DLD1 (cell line): Measurements from ENCODE around the gene TMOD4.

Source experiments
- in situ Hi-C: cut with HindIII; loops from 2 replicates; pipeline ENCODE4 v1.10.0; 2017; ENCODE audit warnings: low sequenced_read_pairs

Gene TMOD4

GRCh38 chr1:151176514-151177045 lies 799 bp upstream of the TMOD4 start:
- in situ Hi-C loops = no loop called here

DNA sequence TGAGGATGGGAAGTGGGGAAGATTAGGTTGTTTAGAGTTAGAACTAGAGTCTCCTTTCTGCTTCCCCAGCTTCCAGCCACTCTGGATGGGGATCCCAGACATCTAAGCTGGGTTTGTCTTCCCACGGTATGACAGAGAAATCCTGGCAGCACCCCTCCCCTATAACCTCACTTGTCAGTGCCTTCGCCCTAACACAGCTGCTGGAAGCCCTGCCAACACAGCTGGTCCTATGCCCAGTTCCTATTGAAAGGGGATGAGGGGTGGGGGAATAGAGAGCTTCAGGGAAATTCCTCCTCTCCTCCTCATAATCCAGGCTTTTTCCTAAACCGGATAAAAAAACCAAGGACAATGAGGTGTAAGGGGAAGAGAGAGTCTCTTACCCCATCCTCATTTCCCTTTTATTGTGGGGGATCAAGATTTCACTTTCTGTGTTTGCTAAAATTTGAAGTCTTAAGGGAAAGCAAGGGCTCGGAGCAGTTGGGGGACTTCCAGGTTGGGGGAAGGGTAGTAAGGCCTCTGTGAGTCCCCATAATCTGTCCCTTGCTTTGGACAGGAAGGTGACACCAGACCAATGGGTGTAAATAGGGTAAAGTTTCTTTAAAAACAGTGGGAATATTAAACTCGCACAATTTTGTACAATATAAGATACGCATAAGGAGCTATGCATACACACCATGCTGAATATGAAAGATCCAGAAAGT lies 590 bp downstream of the TMOD4 start:
- in situ Hi-C loops = no loop called here

DNA sequence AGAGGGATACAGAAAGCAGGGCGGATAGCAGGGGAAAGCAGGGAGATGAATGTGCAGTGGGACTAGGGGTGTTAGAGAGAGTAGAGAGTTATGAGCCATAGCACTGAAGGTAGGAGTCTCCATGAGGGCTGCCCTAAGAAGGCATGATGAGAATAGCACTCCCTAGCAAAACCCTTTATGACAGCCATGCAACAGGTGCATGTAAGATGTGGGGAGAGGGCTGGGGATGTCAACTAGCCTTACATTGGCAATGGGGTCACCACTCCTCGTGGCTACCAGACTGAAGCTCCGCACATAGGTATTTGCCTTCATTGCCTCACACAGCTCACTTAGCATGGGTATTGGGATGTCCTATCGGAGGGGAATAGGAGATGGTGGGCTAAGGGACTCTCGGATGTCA lies 4.6 kb downstream of the TMOD4 start:
- in situ Hi-C loops = no loop called here

DNA sequence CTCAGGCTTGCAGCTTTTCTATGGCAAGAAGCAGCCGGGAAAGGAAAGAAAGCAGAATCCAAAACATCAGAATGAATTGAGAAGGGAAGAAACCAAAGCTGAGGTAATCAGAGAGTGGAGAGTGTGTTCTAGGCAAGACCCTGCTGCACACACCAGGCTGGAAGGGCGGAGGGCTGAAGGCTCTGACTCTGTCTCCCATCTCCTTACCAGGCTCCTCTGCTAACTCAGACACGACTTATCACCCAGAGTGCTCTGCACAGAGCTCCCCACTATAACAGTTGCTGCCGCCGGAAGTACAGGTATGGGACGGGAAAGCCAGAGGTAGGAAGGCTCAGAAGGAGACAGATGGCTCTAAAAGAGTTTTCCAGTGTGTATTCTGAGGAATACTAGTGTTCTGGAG lies 8.7 kb downstream of the TMOD4 start:
- in situ Hi-C loops = no loop called here

DNA sequence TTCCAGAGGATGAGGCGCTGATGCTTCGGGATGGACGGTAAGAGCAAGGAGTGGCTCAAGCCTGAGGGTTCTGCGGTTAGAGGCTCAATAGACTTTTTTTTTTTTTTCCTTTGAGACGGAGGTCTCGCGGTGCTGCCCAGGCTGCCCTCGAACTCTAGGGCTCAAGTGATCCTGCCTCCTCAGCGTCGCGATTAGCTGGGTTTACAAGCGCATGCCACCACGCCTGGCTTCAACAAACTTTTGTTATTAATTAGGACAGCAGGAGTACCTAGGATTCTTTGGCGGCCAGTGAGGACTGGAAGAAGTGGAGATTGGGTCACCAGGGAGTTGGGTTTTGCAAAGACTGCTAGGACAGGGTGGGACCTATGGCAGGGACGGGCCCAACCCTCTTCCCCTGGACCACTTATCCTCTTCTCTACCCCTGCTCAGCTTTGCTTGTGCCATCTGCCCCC lies 9.2 kb downstream of the TMOD4 start:
- in situ Hi-C loops = no loop called here

GRCh38 chr1:151165738-151166504 lies 9.9 kb downstream of the TMOD4 start, which contains the start of the genes LYSMD1 and SCNM1:
Gene LYSMD1 (minus strand): TSS chr1:151165902. CDS start chr1:151165258, 644 bp downstream.
Gene SCNM1 (plus strand): TSS chr1:151166144. CDS start chr1:151166153, 9 bp downstream.
- in situ Hi-C loops = no loop called here

DNA sequence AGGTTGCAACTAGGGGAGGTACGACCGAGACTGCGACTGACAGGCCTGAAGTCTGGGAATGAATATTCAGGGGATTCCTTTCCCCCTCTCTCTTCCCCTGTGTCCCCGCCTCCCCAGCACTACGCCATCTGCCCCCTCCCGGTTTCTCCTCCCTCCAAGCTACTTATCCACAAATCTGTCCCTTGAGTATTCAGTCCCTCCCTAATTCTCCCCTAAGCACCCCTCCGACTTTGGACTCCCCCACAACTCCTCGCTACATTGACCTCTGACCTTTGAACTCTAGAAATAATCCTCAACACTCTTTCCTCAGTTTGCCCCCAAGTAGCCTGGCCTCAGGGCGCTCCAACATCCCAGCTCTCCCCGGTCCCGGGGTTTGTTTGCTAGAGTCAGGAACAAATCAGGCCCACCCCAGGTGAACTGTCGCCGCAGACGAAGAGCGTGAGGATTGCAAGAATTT lies 10.5 kb downstream of the TMOD4 start:
- in situ Hi-C loops = no loop called here

DNA sequence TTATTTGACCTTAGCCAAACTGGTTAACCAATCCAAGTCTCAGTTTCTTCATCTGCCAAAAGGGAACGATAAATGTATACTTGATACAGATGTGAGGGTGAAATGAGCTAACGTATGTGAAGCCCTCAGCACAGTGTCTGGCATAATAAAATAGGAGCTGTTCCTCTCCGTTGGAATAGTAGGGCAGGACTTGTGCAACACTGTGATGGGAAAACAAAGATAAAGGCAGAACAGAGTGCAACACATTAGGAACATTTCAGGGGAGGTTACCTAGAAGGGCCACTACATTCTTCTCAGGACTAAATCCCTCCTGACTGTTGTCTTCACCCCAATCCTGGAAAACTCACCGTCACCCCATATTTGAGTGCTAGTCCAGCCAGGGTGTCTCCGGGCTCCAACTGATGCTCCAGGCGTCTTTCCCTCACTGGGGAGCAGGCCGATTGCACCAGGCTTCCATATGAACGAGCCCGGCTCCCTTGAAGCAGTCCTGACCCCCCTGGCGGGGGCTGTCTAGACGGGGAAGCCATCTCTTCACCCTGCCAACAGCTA lies 11.0 kb downstream of the TMOD4 start:
- in situ Hi-C loops = no loop called here

DNA sequence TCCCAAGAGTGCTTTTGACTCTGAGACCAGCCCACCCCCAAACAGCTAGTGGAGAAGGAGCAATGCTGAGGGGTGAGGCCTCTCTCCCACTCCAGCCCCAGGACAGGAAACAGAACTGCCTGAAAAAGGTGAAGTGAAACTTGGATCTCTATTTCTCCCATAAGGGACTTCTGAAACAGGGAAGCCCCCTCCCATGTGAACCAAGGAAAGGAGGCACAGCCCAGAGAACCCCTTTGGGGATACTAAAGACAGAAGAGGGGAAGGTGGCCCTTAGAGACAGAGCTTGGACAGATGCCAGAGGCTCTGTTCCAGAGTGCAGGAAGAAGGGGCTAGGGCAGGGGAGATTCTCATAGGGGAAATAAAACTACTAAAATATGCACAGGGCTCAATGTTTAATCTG lies 16.4 kb downstream of the TMOD4 start:
- in situ Hi-C loops = no loop called here

DNA sequence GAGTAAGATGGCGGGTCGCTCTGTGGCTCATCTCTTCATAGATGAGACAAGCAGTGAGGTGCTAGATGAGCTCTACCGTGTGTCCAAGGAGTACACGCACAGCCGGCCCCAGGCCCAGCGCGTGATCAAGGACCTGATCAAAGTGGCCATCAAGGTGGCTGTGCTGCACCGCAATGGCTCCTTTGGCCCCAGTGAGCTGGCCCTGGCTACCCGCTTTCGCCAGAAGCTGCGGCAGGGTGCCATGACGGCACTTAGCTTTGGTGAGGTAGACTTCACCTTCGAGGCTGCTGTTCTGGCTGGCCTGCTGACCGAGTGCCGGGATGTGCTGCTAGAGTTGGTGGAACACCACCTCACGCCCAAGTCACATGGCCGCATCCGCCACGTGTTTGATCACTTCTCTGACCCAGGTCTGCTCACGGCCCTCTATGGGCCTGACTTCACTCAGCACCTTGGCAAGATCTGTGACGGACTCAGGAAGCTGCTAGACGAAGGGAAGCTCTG lies 17.0 kb downstream of the TMOD4 start:
- in situ Hi-C loops = no loop called here

DNA sequence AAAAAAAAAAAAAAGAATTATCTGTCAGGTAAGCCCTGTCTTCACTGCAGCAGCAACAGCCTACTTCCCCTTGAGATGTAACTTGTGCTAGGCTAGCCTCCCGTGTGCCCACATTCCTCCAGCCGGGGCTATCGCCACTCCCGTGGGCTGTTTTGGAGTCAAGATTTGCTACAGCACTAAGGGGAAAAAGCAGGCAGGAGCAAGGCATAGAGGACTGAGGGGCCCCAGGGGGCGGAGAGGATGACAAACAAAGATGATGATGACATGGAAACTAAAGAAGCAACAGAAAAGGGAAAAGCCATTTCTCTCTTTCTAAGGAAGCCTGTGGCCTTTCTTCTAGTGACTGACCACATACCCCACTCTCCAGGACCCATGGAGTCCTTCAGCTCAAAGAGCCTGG lies 17.5 kb downstream of the TMOD4 start:
- in situ Hi-C loops = no loop called here

GRCh38 chr1:151157067-151157531 lies 18.7 kb downstream of the TMOD4 start:
- in situ Hi-C loops = no loop called here

DNA sequence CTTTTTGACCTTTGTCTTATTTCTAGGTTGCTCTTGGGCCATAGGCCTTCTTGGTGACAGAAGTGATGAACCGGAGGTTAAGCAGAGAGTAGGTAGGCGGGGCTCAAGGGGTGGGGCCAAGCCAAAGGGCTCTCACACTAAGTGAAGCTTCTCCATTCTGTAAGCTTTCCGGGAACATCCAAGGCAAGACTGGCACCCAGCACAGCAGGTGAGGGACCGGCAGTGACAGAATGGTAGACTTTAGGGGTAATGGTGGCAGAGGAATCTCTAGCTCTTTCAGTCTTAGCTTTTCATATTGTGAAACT lies 19.3 kb downstream of the TMOD4 start, which contains the start of gene TNFAIP8L2:
Gene TNFAIP8L2 (plus strand): TSS at position 135 of the 305 bp plus-strand sequence. CDS start 2,049 bp downstream, outside the sequence.
- in situ Hi-C loops = no loop called here

DNA sequence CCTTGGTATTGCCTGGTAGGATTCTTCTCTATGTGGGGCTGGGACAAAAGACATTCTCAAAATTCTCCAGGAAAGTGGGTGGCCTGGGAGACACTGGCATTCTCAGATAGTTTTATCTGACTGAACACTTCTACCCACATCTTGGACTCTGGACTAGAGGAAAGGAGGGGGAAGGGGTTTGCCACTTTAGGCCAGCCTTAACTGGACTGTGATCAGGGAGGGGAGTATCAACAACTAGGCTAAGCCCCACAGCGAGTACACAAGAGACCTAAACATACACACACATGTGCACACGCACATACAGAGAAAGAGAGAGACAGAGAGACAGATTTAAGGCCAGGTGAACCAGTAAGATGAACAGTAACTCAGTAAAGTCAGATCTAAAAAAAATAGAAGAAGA lies 28.1 kb downstream of the TMOD4 start:
- in situ Hi-C loops = no loop called here

DNA sequence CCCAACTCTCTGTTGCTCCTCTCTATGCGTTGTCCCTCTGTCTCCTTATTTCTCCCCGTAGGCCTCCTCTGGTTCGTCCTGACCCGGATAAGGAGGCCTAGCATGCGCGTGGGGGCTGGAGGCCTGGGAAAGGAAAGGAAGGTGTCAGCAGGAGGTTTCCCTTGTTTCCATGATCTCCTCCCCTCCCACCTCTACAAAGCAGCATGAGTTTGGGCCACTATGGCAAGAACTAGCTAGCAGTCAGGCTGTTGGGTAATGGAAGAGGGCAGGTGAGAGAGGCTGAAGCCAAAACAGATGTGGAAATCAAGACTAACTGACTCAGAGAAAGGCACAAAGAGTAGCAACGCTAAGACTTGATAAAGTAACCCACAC lies 28.7 kb downstream of the TMOD4 start:
- in situ Hi-C loops = no loop called here

DNA sequence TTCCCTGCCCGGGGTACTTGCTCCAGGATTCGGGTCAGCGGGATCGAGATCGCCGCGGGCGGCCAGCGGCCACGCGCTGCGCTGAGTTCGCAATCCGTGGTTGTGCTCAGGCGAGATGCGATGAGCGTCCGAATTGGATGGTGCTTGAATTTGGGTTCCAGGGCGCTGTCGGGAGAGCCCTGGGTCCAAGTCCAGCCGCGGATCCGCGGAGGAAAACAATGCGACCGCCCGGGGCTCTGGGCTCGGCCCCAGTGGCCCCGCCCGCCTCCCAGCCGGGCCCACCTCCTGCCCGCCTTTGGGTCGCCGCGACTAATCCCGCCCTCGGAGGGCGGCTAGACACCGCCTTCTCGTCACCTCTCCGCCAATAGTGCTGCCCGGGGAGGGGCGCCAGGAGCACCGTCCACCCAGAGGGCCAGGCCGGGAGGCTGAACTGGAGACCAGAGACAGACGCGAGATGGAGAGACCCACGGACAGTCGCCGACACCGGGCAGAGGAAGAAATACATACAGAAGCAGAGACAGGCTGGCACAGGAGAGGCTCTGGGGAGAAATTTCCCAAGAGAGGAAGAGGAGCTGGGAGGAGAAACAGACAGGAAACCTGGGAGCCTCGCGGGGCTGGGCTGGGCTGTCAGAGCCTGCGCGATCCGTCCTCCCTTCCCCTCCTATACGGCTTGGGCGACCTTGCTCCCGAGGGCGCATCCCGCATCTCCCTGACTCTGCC lies 29.2 kb downstream of the TMOD4 start, which contains the start of gene SEMA6C:
Gene SEMA6C (minus strand): TSS at position 220 of the 720 bp plus-strand sequence. CDS start 4,010 bp downstream, outside the sequence.
- in situ Hi-C loops = no loop called here

DNA sequence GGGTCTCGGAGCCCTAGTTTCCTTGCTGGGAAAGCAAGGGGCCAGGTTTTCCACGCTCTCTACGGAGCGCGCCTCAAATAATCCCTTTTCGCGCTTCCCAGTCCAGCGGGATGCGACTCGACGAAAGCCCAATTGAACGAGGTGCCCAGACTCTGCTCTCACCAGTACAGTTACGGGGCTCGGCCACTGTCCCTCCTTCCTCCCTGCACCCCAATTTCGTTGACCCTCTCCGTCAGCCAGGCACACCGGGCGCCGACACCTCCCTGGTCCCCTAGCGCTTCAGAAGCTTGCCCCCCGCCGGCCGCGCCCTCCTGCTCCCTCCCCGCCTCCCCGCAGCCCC lies 29.7 kb downstream of the TMOD4 start:
- in situ Hi-C loops = no loop called here

DNA sequence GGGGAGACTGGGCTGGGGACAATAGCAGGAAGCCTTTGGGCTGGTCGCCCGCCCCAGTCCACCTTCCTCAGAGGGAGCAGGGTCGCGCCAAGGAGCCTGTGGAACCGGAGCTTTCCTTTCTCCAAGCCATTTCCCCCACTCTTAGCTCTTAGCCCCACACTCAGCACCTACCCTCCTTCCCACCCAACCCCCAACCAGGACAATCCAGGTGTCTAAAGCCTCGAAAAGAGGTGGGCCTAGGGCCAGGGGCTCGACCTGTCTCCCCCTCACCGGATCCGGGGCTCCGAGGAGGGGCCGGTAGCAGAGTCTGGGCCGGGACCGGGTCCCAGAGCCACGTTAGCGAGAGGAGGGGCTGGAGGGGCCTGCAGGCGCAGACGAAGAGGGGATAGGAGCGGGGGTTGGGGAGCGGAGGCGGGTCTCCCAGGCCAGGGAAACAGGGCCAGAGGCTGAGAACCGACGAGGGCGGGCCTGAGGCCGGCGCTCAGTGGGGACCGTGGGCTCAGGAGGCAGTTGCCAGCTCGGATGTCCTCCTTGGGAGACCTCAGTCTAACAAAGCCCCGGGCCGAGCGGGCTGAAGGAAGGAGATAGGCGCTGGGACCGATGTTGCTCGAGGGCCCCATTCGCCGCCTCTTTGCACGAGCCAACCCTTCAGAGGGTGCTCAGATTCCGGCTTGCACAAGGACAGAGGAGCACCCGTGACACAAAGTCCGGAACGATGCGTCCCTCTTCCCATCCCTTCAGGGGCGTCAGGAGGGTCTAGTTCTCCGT lies 30.3 kb downstream of the TMOD4 start:
- in situ Hi-C loops = no loop called here

GRCh38 chr1:151144474-151145303 lies 31.1 kb downstream of the TMOD4 start:
- in situ Hi-C loops = no loop called here
